Memory B cell (primary cell): ENCODE results near the gene SNX19.
"Not testable (repeated sequence)": the region's sequence is repeated elsewhere in the genome, so short reads cannot be mapped to it uniquely, and the experiment has no call there.

Source experiments
- ATAC-seq: fragments of 150-1000 bp; cut with Tn5 transposase; 2 replicates; pipeline ENCODE4 v1.10.0; 2021; ENCODE audit warnings: low read depth, mild to moderate bottlenecking, moderate library complexity
- DNase-seq, 2 donors: peaks; one replicate each; pipeline ENCODE4 v3.0.0; 2022; ENCODE audit warnings: low spot score in 2 of 2
- H3K27ac Mint-ChIP-seq: one replicate; pipeline ENCODE4 v1.8.0; 2022; ENCODE audit warnings: mild to moderate bottlenecking, moderate library complexity, mixed read lengths
- H3K27me3 Mint-ChIP-seq: one replicate; pipeline ENCODE4 v1.8.0; 2022; ENCODE audit warnings: mixed read lengths
- H3K36me3 Mint-ChIP-seq: one replicate; pipeline ENCODE4 v1.8.0; 2022; ENCODE audit warnings: mild to moderate bottlenecking, mixed read lengths
- H3K4me1 Mint-ChIP-seq: one replicate; pipeline ENCODE4 v1.8.0; 2022; ENCODE audit warnings: mixed read lengths
- H3K4me3 Mint-ChIP-seq: one replicate; pipeline ENCODE4 v1.8.0; 2022; ENCODE audit warnings: mild to moderate bottlenecking, moderate library complexity, mixed read lengths
- H3K9me3 Mint-ChIP-seq: one replicate; pipeline ENCODE4 v1.8.0; 2022; ENCODE audit warnings: mixed read lengths

The SNX19 gene

GRCh38 chr11:130855707-130856106, 60.6 kb downstream of the SNX19 start:
- not testable (repeated sequence) for H3K27ac Mint-ChIP-seq, H3K27me3 Mint-ChIP-seq, H3K9me3 Mint-ChIP-seq, H3K36me3 Mint-ChIP-seq, DNase-seq, ATAC-seq, H3K4me3 Mint-ChIP-seq
- peaks cover 11% of the 10 kb centered on the region for H3K4me1 Mint-ChIP-seq

- H3K27ac Mint-ChIP-seq, result peak overlapping the region; percentile 14
- DNase-seq (no peak), ATAC-seq (peak; percentile 94)
- H3K4me3 Mint-ChIP-seq, result no peak overlapping the region
- H3K36me3 Mint-ChIP-seq, result no peaks in the 10 kb centered on the region
- H3K9me3 Mint-ChIP-seq, result peaks cover 5% of the 10 kb centered on the region
- H3K27me3 Mint-ChIP-seq, result peaks cover 2% of the 10 kb centered on the region
- H3K4me1 Mint-ChIP-seq, result peaks cover 11% of the 10 kb centered on the region
Measured at GRCh38 chr11:130854483-130854882, 61.8 kb downstream of the SNX19 start.

DNA sequence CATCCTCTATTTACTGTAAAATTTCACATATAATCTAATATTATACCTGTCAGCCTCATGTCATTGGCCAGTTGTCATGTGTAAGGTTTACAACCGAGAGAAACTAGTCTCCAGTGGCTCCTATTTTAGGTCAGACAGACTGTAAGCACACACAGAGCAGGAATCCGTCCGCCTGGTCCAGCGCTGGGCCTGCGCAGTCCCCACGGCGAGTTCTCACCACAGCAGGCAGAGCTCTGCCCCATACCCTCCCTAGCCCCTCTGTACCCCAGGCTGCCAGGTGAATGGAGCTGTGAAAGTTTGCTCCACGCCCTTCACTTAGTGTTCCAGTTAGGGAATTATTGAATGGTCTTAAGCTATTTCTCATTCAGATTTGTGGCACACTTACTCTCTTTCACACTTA, 63.7 kb downstream of the SNX19 start:
- Mint-ChIP-seq H3K4me3 (no peak overlapping the region), H3K4me1 (peaks cover 11% of the 10 kb centered on the region), H3K27ac (no peak overlapping the region), H3K36me3 (no peaks in the 10 kb centered on the region), H3K9me3 (peaks cover 5% of the 10 kb centered on the region), H3K27me3 (peaks cover 2% of the 10 kb centered on the region)
- ATAC-seq (no peak), DNase-seq (no peak)

DNA sequence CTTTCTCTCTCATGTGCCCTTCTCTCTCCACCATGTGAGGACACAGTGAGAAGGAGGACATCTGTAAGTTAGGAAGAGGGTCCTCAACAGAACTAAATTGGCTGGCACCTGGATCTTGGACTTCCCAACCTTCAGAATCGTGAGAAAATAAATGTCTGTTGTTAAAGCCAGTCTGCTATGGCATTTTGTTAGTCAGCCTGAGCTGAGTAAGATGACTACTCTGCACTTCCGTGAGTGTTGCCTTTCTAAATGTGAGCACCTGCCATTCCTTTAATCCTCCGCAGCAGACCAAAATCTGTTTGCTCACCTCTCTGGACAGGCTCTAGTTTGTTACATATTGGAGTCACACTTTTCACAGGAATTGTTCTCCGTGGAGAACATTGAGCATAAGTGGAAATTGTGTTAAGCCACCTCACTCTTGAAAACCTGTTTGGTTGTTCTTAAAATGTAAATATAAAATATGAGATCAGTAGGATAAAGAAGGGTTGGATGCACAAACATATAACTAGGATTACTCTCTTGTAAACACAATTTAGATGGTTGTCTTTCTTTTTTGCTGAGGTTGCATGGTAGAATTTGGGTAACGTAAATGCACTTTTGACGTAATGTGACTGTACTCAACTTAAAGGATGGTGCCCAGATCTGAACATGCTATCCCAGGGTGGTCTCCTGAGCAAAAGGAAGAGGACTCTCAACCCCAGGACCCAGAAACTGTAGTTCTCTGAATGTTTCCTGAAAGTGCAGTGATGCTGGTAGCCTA, 65.9 kb downstream of the SNX19 start:
- Mint-ChIP-seq H3K9me3 (peaks cover 5% of the 10 kb centered on the region), H3K27me3 (peaks cover 2% of the 10 kb centered on the region), H3K36me3 (no peaks in the 10 kb centered on the region), H3K4me1 (peaks cover 11% of the 10 kb centered on the region), H3K4me3 (no peak overlapping the region), H3K27ac (no peak overlapping the region)
- DNase-seq, result no peak
- no peak for ATAC-seq

GRCh38 chr11:130849215-130849568, 67.1 kb downstream of the SNX19 start:
- ATAC-seq (no peak), DNase-seq (no peak)
- H3K27ac Mint-ChIP-seq, result no peak overlapping the region
- no peak overlapping the region for H3K4me3 Mint-ChIP-seq
- peaks cover 2% of the 10 kb centered on the region for H3K4me1 Mint-ChIP-seq
- H3K9me3 Mint-ChIP-seq, result peaks cover 5% of the 10 kb centered on the region
- H3K27me3 Mint-ChIP-seq, result peaks cover 5% of the 10 kb centered on the region
- H3K36me3 Mint-ChIP-seq, result no peaks in the 10 kb centered on the region

GRCh38 chr11:130848361-130849214, 67.7 kb downstream of the SNX19 start:
- Mint-ChIP-seq H3K4me3 (no peak overlapping the region), H3K27me3 (peaks cover 7% of the 10 kb centered on the region), H3K4me1 (no peaks in the 10 kb centered on the region), H3K36me3 (no peaks in the 10 kb centered on the region), H3K9me3 (peaks cover 5% of the 10 kb centered on the region), H3K27ac (no peak overlapping the region)
- DNase-seq (no peak), ATAC-seq (no peak)

GRCh38 chr11:130847517-130847916, 68.8 kb downstream of the SNX19 start:
- Mint-ChIP-seq H3K27me3 (peaks cover 9% of the 10 kb centered on the region), H3K4me3 (no peak overlapping the region), H3K36me3 (no peaks in the 10 kb centered on the region), H3K4me1 (no peaks in the 10 kb centered on the region), H3K27ac (no peak overlapping the region), H3K9me3 (peaks cover 5% of the 10 kb centered on the region)
- DNase-seq (no peak), ATAC-seq (no peak)

DNA sequence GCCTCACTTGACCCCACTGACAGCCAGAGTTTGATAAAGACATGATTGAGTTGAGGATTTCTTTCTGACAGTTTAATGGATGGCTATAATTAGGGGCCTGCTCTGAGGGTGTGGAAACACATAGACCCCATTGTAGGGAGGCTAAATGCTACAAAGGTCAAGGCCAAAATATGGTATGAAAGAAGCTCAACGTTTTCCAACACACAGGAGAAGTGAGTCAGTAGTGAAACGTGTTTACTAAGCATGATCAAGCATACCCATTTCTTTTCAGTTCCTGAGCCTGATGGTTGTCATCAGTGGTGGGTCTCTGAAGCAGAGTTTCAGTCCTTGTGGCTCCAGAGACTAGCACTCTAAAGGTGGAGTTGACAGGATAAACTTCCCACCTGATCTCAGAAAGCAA, 69.7 kb downstream of the SNX19 start:
- Mint-ChIP-seq H3K36me3 (no peaks in the 10 kb centered on the region), H3K4me1 (no peaks in the 10 kb centered on the region), H3K27ac (no peak overlapping the region), H3K9me3 (peaks cover 5% of the 10 kb centered on the region), H3K27me3 (peaks cover 9% of the 10 kb centered on the region), H3K4me3 (no peak overlapping the region)
- DNase-seq (no peak), ATAC-seq (no peak)

DNA sequence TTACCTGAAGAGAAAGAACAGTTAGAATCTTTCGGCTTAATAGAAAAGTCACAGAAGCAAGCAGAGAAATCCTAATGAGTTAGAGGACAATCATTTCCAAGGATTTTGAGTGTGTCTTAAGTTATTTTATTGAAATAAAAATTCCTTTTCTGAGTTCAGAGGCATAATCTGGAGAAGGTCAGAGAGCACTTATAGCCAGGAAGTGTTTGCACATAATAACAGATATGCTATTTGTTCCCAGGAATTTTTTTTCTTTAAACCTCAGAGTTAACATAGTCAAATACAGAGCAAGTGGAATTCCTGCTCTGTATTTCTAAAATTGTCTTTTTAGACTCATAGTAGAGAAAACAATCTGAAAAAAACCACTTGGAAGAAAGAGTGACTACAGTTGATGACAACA, 74.3 kb downstream of the SNX19 start:
- no peak overlapping the region for H3K27ac Mint-ChIP-seq
- ATAC-seq, result no peak
- no peak for DNase-seq
- peaks cover 2% of the 10 kb centered on the region for H3K36me3 Mint-ChIP-seq
- no peaks in the 10 kb centered on the region for H3K4me1 Mint-ChIP-seq
- peaks cover 9% of the 10 kb centered on the region for H3K9me3 Mint-ChIP-seq
- H3K4me3 Mint-ChIP-seq, result no peak overlapping the region
- H3K27me3 Mint-ChIP-seq, result peaks cover 13% of the 10 kb centered on the region

DNA sequence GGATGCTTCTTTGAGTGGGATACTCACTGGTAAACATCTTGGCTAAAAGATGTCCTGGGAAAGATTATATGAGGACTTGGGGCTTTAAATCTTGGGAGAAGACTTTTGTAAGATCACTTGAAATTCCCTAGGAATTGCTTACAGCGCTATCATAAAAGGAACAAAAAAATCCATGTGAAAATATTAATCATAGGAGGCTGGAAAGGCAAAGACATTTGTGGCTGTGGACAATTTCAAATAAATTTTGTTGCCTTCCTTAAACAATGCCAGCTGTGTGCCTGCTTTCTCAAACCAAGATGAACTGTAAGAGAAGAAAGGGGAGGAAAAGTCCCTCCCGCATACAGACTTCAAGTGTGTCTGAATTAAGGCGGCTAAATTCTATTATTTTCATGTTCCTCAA, 75.6 kb downstream of the SNX19 start:
- no peak overlapping the region for H3K4me3 Mint-ChIP-seq
- H3K4me1 Mint-ChIP-seq, result no peaks in the 10 kb centered on the region
- H3K9me3 Mint-ChIP-seq, result peaks cover 14% of the 10 kb centered on the region
- H3K27me3 Mint-ChIP-seq, result peaks cover 14% of the 10 kb centered on the region
- DNase-seq (no peak), ATAC-seq (no peak)
- H3K27ac Mint-ChIP-seq, result no peak overlapping the region
- H3K36me3 Mint-ChIP-seq, result peaks cover 2% of the 10 kb centered on the region

DNA sequence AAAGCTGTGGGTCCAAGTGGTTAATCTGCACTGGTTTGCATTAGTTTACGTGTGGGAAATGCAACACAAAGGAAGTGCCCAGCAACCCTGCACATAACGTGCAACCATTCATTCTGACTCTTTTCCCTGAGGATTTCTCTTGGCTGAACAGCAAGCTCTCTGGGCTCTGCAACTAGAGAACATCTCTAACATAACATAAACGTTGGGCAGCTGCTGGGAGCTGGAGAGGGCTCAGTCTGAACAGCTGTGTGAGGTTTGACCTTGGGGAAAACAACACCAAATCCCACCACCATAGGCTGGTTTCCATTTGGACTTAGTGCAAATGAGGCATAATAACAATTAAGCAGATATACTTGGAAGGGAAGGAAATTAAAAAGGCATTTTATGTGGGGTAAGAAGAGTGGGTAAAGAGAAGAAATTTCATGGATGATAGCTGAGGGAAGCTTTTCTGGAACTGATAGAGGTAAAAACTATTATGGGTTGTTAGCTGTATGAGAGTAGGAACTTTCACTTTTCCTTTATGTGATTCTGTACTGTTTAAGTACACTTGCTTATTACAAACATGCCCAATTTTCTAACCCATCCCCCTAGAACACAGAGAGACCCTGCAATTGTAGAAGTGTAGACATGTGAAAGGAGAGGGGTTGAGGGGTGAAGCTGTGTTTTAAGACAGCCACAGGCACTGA, 76.2 kb downstream of the SNX19 start:
- H3K36me3 Mint-ChIP-seq, result peaks cover 2% of the 10 kb centered on the region
- ATAC-seq (no peak), DNase-seq (no peak)
- peaks cover 15% of the 10 kb centered on the region for H3K9me3 Mint-ChIP-seq
- no peak overlapping the region for H3K27ac Mint-ChIP-seq
- no peak overlapping the region for H3K4me3 Mint-ChIP-seq
- no peaks in the 10 kb centered on the region for H3K4me1 Mint-ChIP-seq
- H3K27me3 Mint-ChIP-seq, result peaks cover 14% of the 10 kb centered on the region

GRCh38 chr11:130837194-130837593, 79.1 kb downstream of the SNX19 start:
- DNase-seq (no peak), ATAC-seq (no peak)
- peaks cover 15% of the 10 kb centered on the region for H3K9me3 Mint-ChIP-seq
- peaks cover 8% of the 10 kb centered on the region for H3K27me3 Mint-ChIP-seq
- H3K36me3 Mint-ChIP-seq, result peaks cover 2% of the 10 kb centered on the region
- no peaks in the 10 kb centered on the region for H3K4me1 Mint-ChIP-seq
- no peak overlapping the region for H3K27ac Mint-ChIP-seq
- no peak overlapping the region for H3K4me3 Mint-ChIP-seq

DNA sequence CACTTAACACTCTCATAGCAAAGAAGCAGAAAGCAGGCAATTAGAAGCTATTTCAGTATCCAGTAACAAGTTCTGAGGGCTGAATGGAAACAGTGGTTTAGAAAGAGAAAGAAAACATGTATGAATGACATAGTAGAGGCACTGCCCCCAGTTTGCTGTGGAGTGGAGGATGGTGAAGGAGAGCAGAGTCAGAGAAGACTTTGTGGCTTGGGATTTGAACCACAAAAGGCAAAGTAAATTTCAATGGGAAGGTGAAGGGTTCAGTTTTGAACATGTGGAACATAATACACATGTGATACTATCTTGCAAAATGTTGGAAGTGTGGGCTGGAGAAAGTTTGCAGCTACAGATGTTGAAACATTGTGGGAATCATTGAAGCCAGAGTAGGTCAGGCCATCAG, 81.4 kb downstream of the SNX19 start:
- peaks cover 9% of the 10 kb centered on the region for H3K27me3 Mint-ChIP-seq

More for the DNA sequence above, 81.4 kb downstream of the SNX19 start:
- peaks cover 2% of the 10 kb centered on the region for H3K36me3 Mint-ChIP-seq
- peaks cover 15% of the 10 kb centered on the region for H3K9me3 Mint-ChIP-seq
- H3K4me3 Mint-ChIP-seq, result no peak overlapping the region
- no peak overlapping the region for H3K27ac Mint-ChIP-seq
- H3K4me1 Mint-ChIP-seq, result no peaks in the 10 kb centered on the region
- DNase-seq (no peak), ATAC-seq (no peak)
